HCT116 (cell line): Measurements from ENCODE around the gene CFD. TPM values are rescaled to one million over a fixed set of nuclear protein-coding genes. Genes with fewer than 3 reads are reported as not detected.

Experiments used
- ATAC-seq: fragments of 200-7000 bp; cut with Tn5 transposase; 2 replicates; pipeline ENCODE4 v1.9.1; 2020; ENCODE audit warnings: mild to moderate bottlenecking, moderate library complexity
- BruUV-seq: library from RNA; stranded (reverse); fragments of 400-500 nt; replicated peaks from 2 replicates; lab custom pipeline; 2021; lab: Mats Ljungman, UMichigan
- CTCF ChIA-PET: fragments of 300-600 bp; sonication (Branson Sonifier 250); formaldehyde crosslinking; loops from one replicate; lab custom pipeline; 2021; ENCODE audit warnings: antibody characterized with exemption; lab: Charles Lee
- POLR2A ChIA-PET: fragments of 300-600, 350-600 bp; sonication (Branson Sonifier 250); formaldehyde crosslinking; loops from one replicate; lab custom pipeline; 2021; ENCODE audit warnings: antibody characterized with exemption; lab: Charles Lee
- RAD21 ChIA-PET, 2 experiments: fragments of 300-600 bp; sonication (Branson Sonifier 250); formaldehyde crosslinking; loops; one replicate each; lab custom pipeline; 2023; ENCODE audit warnings: low total read pairs in 2 of 2; ENCODE audit not compliant: uncharacterized antibody in 2 of 2, unreplicated experiment in 2 of 2, low non-redundant PET in 1 of 2; lab: Charles Lee
- DNase-seq: peaks from one replicate; pipeline ENCODE4 v3.0.0-alpha.2; 2010; ENCODE audit warnings: low read depth, low spot score
- H2AFZ ChIP-seq: fragments of 200-600 bp; shearing (Covaris generic), sonication (generic); 2 replicates; pipeline ENCODE4 v1.6.1; 2017; ENCODE audit warnings: low read depth, mixed run types, mixed read lengths, antibody characterized with exemption, low read length; ENCODE audit not compliant: poor library complexity, severe bottlenecking
- H3K27ac ChIP-seq: 2 replicates; pipeline ENCODE4 v1.5.1; 2012; ENCODE audit warnings: low read depth, low read length
- H3K27me3 ChIP-seq: fragments of 200-600 bp; sonication (generic); 2 replicates; pipeline ENCODE4 v1.6.1; 2016; ENCODE audit warnings: mixed run types, low read length, mixed read lengths; ENCODE audit not compliant: insufficient read depth
- H3K36me3 ChIP-seq, 2 experiments: fragments of 200-500 bp in 1 of 2; fragments of 200-600 bp in 1 of 2; sonication (Bioruptor generic) in 1 of 2; sonication (generic) in 1 of 2; 2 replicates each; pipeline versions ENCODE4 v1.5.1 to v1.6.1; 2014 to 2016; ENCODE audit warnings: low read length in 2 of 2, inconsistent platforms in 1 of 2, mixed read lengths in 1 of 2, mixed run types in 1 of 2; ENCODE audit not compliant: insufficient read depth in 2 of 2, control insufficient read depth in 1 of 2
- H3K4me1 ChIP-seq, 2 experiments: fragments of 200-600 bp in 1 of 2; sonication (generic) in 1 of 2; 2 replicates each; pipeline versions ENCODE4 v1.5.1 to v1.6.1; 2012 to 2017; ENCODE audit warnings: low read length in 2 of 2, inconsistent platforms in 1 of 2, mild to moderate bottlenecking in 1 of 2, mixed read lengths in 1 of 2, mixed run types in 1 of 2, moderate library complexity in 1 of 2; ENCODE audit not compliant: insufficient read depth in 2 of 2, control insufficient read depth in 1 of 2
- H3K4me2 ChIP-seq: fragments of 200-600 bp; sonication (generic); 2 replicates; pipeline ENCODE4 v1.6.1; 2017; ENCODE audit warnings: mixed run types, low read length, mixed read lengths
- H3K4me3 ChIP-seq, 2 experiments: fragments of 200-600 bp in 1 of 2; sonication (generic) in 1 of 2; replicated peaks in 1 of 2; 2 replicates each; pipeline ENCODE4 v1.5.1; 2011 to 2016; ENCODE audit warnings: low read length in 2 of 2, control low read depth in 1 of 2, low read depth in 1 of 2, mild to moderate bottlenecking in 1 of 2, mixed read lengths in 1 of 2, mixed run types in 1 of 2
- H3K79me2 ChIP-seq: fragments of 200-600 bp; sonication (generic); 2 replicates; pipeline ENCODE4 v1.6.1; 2017; ENCODE audit warnings: mild to moderate bottlenecking, mixed run types, low read length, moderate library complexity, mixed read lengths; ENCODE audit not compliant: insufficient read depth
- H3K9ac ChIP-seq: fragments of 200-600 bp; sonication (generic); 2 replicates; pipeline ENCODE4 v1.6.1; 2016; ENCODE audit warnings: low read length, mixed read lengths
- H3K9me2 ChIP-seq: fragments of 200-600 bp; sonication (generic), shearing (Covaris generic); 2 replicates; pipeline ENCODE4 v1.6.1; 2017; ENCODE audit warnings: mixed run types, mild to moderate bottlenecking, moderate library complexity; ENCODE audit not compliant: insufficient read depth
- H3K9me3 ChIP-seq, 2 experiments: fragments of 200-500 bp in 1 of 2; fragments of 200-600 bp in 1 of 2; sonication (Bioruptor generic) in 1 of 2; sonication (generic) in 1 of 2; 2 replicates each; pipeline ENCODE4 v1.6.1; 2014 to 2017; ENCODE audit warnings: low read length in 2 of 2, mixed read lengths in 2 of 2, inconsistent platforms in 1 of 2, low read depth in 1 of 2, mild to moderate bottlenecking in 1 of 2, mixed run types in 1 of 2, moderate library complexity in 1 of 2; ENCODE audit not compliant: control insufficient read depth in 1 of 2, insufficient read depth in 1 of 2
- H4K20me1 ChIP-seq: fragments of 200-600 bp; sonication (generic), shearing (Covaris generic); 2 replicates; pipeline ENCODE4 v1.6.1; 2017; ENCODE audit warnings: mixed run types, mild to moderate bottlenecking, moderate library complexity; ENCODE audit not compliant: insufficient read depth
- CEBPB ChIP-seq: IDR thresholded peaks from 2 replicates; pipeline ENCODE4 v1.6.1; 2012; ENCODE audit warnings: low read depth
- CTCF ChIP-seq, 3 experiments: fragments of 200-600 bp in 1 of 3; sonication (generic) in 1 of 3; IDR thresholded peaks in 2 of 3; conservative IDR thresholded peaks in 1 of 3; 2 replicates each; pipeline ENCODE4 v1.5.1; 2012 to 2017; ENCODE audit warnings: low read depth in 2 of 3, low read length in 2 of 3, antibody characterized with exemption in 1 of 3, borderline replicate concordance in 1 of 3, control low read depth in 1 of 3, mild to moderate bottlenecking in 1 of 3, mixed read lengths in 1 of 3, mixed run types in 1 of 3, moderate library complexity in 1 of 3; ENCODE audit not compliant: insufficient read depth in 1 of 3
- EGR1 ChIP-seq: IDR thresholded peaks from 2 replicates; pipeline ENCODE4 v1.6.1; 2012; ENCODE audit warnings: low read depth
- EZH2 ChIP-seq: fragments of 200-600 bp; sonication (generic); IDR thresholded peaks from 2 replicates; pipeline ENCODE4 v1.6.1; 2017; ENCODE audit warnings: antibody characterized with exemption, mixed run types
- MAX ChIP-seq: IDR thresholded peaks from 2 replicates; pipeline ENCODE4 v1.6.1; 2012
- SP1 ChIP-seq: IDR thresholded peaks from 2 replicates; pipeline ENCODE4 v1.6.1; 2012; ENCODE audit warnings: low read depth
- TCF7L2 ChIP-seq: IDR thresholded peaks from 2 replicates; pipeline ENCODE4 v1.7.0; 2011; ENCODE audit warnings: borderline replicate concordance, inconsistent platforms; ENCODE audit not compliant: insufficient read depth, insufficient read length; ENCODE audit errors: extremely low read depth
- ZFX ChIP-seq: fragments of 450-650 bp; IDR thresholded peaks from 2 replicates; pipeline ENCODE4 v1.6.1; 2017
- ZNF274 ChIP-seq: fragments of 200-500 bp; sonication (Bioruptor generic); IDR thresholded peaks from 2 replicates; pipeline ENCODE4 v1.6.1; 2014; ENCODE audit warnings: mild to moderate bottlenecking, low read depth, low read length, inconsistent platforms
- intact Hi-C: fragments of 100-400 bp; cut with micrococcal nuclease; formaldehyde crosslinking; loops from 2 replicates; pipeline ENCODE4 v1.10.0; 2022
- total RNA-seq: library from RNA; stranded (reverse); gene quantifications from one replicate; pipeline ENCODE4 v1.2.1, GENCODE V29; 2021; ENCODE audit not compliant: unreplicated experiment

CFD gene
- total RNA-seq, 1 experiment from 2014 or later, result 80.2 TPM

- no peak for DNase-seq
- RAD21 ChIA-PET, result interaction anchor here in 1 of 2 experiments (0.6 kb wide), 1 partner anchor 74 kb away, joined by 3 read pairs; no protein-coding TSS in a partner anchor
- peaks cover 12 to 19% of the 10 kb centered on the region in 2 experiments; a peak in 3 of 4 replicates for H3K4me1 ChIP-seq
- no peaks in the 10 kb centered on the region for H3K9me2 ChIP-seq
- TF ChIP-seq CTCF (IDR thresholded peaks at IDR 0.05 in 2 of 3, conservative IDR thresholded peaks at IDR 0.05 in 1 of 3; ENCODE audit: borderline replicate concordance in 1 of 3, insufficient read depth in 1 of 3, low read depth in 2 of 3, low read length in 2 of 3) (peak in 2 of 3 experiments; percentile 23 to 24; a peak in 3 of 6 replicates), CEBPB (no peak), EGR1 (peak; percentile 53; the same call in 1 of the 2 replicates), ZFX (0 out of 2 replicates have a peak, but pooled peaks have one; percentile 23), EZH2 (no peak), ZNF274 (no peak), SP1 (no peak), TCF7L2 (peak; percentile 36), MAX (peak; percentile 90)
- TF ChIP-seq, all 23 proteins: peak for 5
- Histone ChIP-seq H4K20me1 (no peaks in the 10 kb centered on the region), H3K36me3 (no peaks in the 10 kb centered on the region), H3K4me3 (peak overlapping the region; percentile 27 to 55), H3K9me3 (no peaks in the 10 kb centered on the region), H3K9ac (peak overlapping the region; percentile 32; the same call in 1 of the 2 replicates), H3K27ac (peak overlapping the region; percentile 22; the same call in 1 of the 2 replicates), H3K4me2 (peak overlapping the region; percentile 98), H3K79me2 (no peaks in the 10 kb centered on the region), H2AFZ (peak overlapping the region; percentile 76), H3K27me3 (no peaks in the 10 kb centered on the region; the same call in 1 of the 2 replicates)
- ChIA-PET CTCF (no interaction called here), POLR2A (interaction anchor here (0.6 kb wide), 1 partner anchor 63 kb away, joined by 3 read pairs; no protein-coding TSS in a partner anchor)
- intact Hi-C loops, result no loop called here
- ATAC-seq, result peak; percentile 82
- no TSS peak for BruUV-seq
Measured at GRCh38 chr19:843180-843835, 16.2 kb upstream of the CFD start.
